Ishikawa (cell line): ENCODE measurements around the gene PID1.

ENCODE experiments used
- CREB1 ChIP-seq: IDR thresholded peaks from 2 replicates; pipeline ENCODE4 v1.6.1; 2012; ENCODE audit warnings: low read depth
- EP300 ChIP-seq: IDR thresholded peaks from 2 replicates; pipeline ENCODE4 v1.6.1; 2012; ENCODE audit warnings: borderline replicate concordance
- NFIC ChIP-seq: IDR thresholded peaks from 2 replicates; pipeline ENCODE4 v1.6.1; 2012
- REST ChIP-seq: IDR thresholded peaks from 2 replicates; pipeline ENCODE4 v1.6.1; 2012; ENCODE audit warnings: low read depth, mild to moderate bottlenecking
- TAF1 ChIP-seq: IDR thresholded peaks from 2 replicates; pipeline ENCODE4 v1.6.1; 2012; ENCODE audit warnings: low read depth, mild to moderate bottlenecking
- TCF12 ChIP-seq: IDR thresholded peaks from 2 replicates; pipeline ENCODE4 v1.6.1; 2012; ENCODE audit warnings: low read depth
- USF1 ChIP-seq: IDR thresholded peaks from 2 replicates; pipeline ENCODE4 v1.6.1; 2012
- YY1 ChIP-seq: IDR thresholded peaks from 2 replicates; pipeline ENCODE4 v1.6.1; 2012; ENCODE audit warnings: low read depth
- ZBTB7A ChIP-seq: IDR thresholded peaks from 2 replicates; pipeline ENCODE4 v1.6.1; 2012; ENCODE audit warnings: low read depth
- TF ChIP-seq, protein P1 (sequence below): IDR thresholded peaks from 2 replicates; pipeline ENCODE4 v1.6.1; 2012

DNA sequence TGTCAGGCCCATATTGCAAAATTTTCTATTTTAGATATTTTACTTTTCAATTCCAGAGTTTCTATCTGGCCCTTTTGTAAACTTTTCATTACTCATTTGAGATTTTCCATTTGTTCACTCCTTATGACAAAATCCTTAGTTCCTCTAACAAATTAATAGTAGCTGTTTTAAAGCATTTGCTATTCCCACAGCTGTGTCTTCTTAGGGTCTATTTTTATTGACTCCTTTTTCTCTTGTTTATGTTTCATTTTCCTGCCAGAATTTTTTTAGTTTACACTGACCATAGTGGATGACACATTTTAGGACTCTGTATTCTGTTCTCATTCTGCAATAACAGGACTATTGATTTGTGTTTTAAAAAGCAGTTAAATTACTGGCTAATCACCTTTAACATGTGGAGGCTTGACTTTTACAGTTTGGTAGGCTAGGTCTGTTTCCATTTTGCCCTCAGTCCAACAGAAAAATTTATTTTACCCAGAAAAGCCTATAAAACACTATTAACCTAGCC, 30.0 kb downstream of the PID1 start:
- TF ChIP-seq USF1 (no peak), EP300 (no peak), NFIC (no peak), YY1 (no peak), TCF12 (no peak), CREB1 (no peak), ZBTB7A (no peak), TAF1 (no peak), REST (no peak)
- TF ChIP-seq, protein P1, sequence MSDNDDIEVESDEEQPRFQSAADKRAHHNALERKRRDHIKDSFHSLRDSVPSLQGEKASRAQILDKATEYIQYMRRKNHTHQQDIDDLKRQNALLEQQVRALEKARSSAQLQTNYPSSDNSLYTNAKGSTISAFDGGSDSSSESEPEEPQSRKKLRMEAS = no peak
